ENCODE data around the gene STUM. TPM values are rescaled to one million over a fixed set of nuclear protein-coding genes. Genes with fewer than 3 reads are reported as not detected.

The STUM gene
- total and polyA plus RNA-seq, 12 donors, result 0.13 to 0.44 (median 0.24) TPM; not detected in 1

- Histone ChIP-seq H3K9me3 (replicated peaks in 1 of 3) (no peaks in the 10 kb centered on the region), H3K27me3 (no peaks in the 10 kb centered on the region), H3K4me1 (replicated peaks in 1 of 2) (no peaks in the 10 kb centered on the region), H3K27ac (no peak overlapping the region), H3K36me3 (replicated peaks in 1 of 2) (no peaks in the 10 kb centered on the region), H3K4me3 (no peak overlapping the region)
- 85 to 90% (median 88%) methylated on average over 14 to 15 of the region's 15 CpGs for WGBS, 4 donors
- DNase-seq, result no peak
- TF ChIP-seq CTCF (IDR thresholded peaks at IDR 0.05) (no peak), POLR2A (IDR thresholded peaks at IDR 0.05) (no peak)
- intact Hi-C loops (cut with DNase I), result no loop called here
Measured at GRCh38 chr1:226577401-226578180, 29.0 kb downstream of the STUM start.

- Histone ChIP-seq H3K9me3 (replicated peaks in 1 of 3) (no peaks in the 10 kb centered on the region), H3K27me3 (no peaks in the 10 kb centered on the region), H3K36me3 (replicated peaks in 1 of 2) (no peaks in the 10 kb centered on the region), H3K4me3 (no peak overlapping the region), H3K4me1 (replicated peaks in 1 of 2) (no peaks in the 10 kb centered on the region), H3K27ac (no peak overlapping the region)
- TF ChIP-seq CTCF (IDR thresholded peaks at IDR 0.05) (no peak), POLR2A (IDR thresholded peaks at IDR 0.05) (no peak)
- intact Hi-C loops (cut with DNase I), result no loop called here
- 86 to 92% (median 90%) methylated on average over 11 of the region's 11 CpGs for WGBS, 4 donors
- DNase-seq, result no peak
Measured at GRCh38 chr1:226578946-226579578, 30.5 kb downstream of the STUM start.

GRCh38 chr1:226579781-226580323 lies 31.3 kb downstream of the STUM start:
- no peaks in the 10 kb centered on the region for H3K4me1 ChIP-seq (replicated peaks in 1 of 2)
- DNase-seq, result no peak
- intact Hi-C loops (cut with DNase I), result no loop called here
- no peaks in the 10 kb centered on the region for H3K36me3 ChIP-seq (replicated peaks in 1 of 2)
- no peaks in the 10 kb centered on the region for H3K27me3 ChIP-seq
- no peaks in the 10 kb centered on the region for H3K9me3 ChIP-seq (replicated peaks in 1 of 3)
- H3K4me3 ChIP-seq, result no peak overlapping the region
- no peak for TF ChIP-seq POLR2A (IDR thresholded peaks at IDR 0.05)
- no peak for TF ChIP-seq CTCF (IDR thresholded peaks at IDR 0.05)
- 91 to 96% (median 92%) methylated on average over 6 of the region's 6 CpGs for WGBS, 4 donors
- no peak overlapping the region for H3K27ac ChIP-seq

- H3K27ac ChIP-seq, result no peak overlapping the region
- 77 to 90% (median 78%) methylated on average over 6 of the region's 6 CpGs for WGBS, 4 donors
- TF ChIP-seq POLR2A (IDR thresholded peaks at IDR 0.05) (no peak), CTCF (IDR thresholded peaks at IDR 0.05) (no peak)
- no peaks in the 10 kb centered on the region for H3K9me3 ChIP-seq (replicated peaks in 1 of 3)
- H3K4me3 ChIP-seq, result no peak overlapping the region
- intact Hi-C loops (cut with DNase I), result no loop called here
- no peak for DNase-seq
- H3K36me3 ChIP-seq (replicated peaks in 1 of 2), result no peaks in the 10 kb centered on the region
- no peaks in the 10 kb centered on the region for H3K27me3 ChIP-seq
- no peaks in the 10 kb centered on the region for H3K4me1 ChIP-seq (replicated peaks in 1 of 2)
Measured at GRCh38 chr1:226580625-226581270, 32.2 kb downstream of the STUM start.

All from adrenal gland (tissue), 12 donors.